Occipital lobe (tissue), 2 donors: ENCODE data around the gene FOXN1. TPM values are rescaled to one million over a fixed set of nuclear protein-coding genes. Genes with fewer than 3 reads are reported as not detected.
"Not testable (repeated sequence)": the region's sequence is repeated elsewhere in the genome, so short reads cannot be mapped to it uniquely, and the experiment has no call there.

ENCODE experiments used
- DNase-seq: peaks from one replicate; lab custom pipeline; 2025; lab: John Stamatoyannopoulos, UW
- total RNA-seq: library from RNA; depleted of rRNA; stranded (reverse); fragments of >200 nt; gene quantifications from one replicate; pipeline ENCODE4 v1.2.3, GENCODE V29; 2014

The FOXN1 gene
- total RNA-seq = not detected

GRCh38 chr17:28505986-28506665 lies at the start of gene FOXN1:
TSS of gene FOXN1 (plus strand) at chr17:28506348. CDS start at chr17:28523970, 17,622 bp downstream.
- DNase-seq = no peak

- DNase-seq = no peak
Observed at GRCh38 chr17:28457890-28458289, 48.3 kb upstream of the FOXN1 start.

GRCh38 chr17:28458881-28459280 lies 47.3 kb upstream of the FOXN1 start:
- DNase-seq = not testable (repeated sequence)

GRCh38 chr17:28460901-28461300 lies 45.2 kb upstream of the FOXN1 start:
- DNase-seq = no peak

- no peak for DNase-seq
Observed at GRCh38 chr17:28466001-28466400, 40.1 kb upstream of the FOXN1 start.

GRCh38 chr17:28466521-28467048 lies 39.6 kb upstream of the FOXN1 start:
- DNase-seq = no peak

GRCh38 chr17:28467456-28468025 lies 38.6 kb upstream of the FOXN1 start:
- DNase-seq = no peak

GRCh38 chr17:28468033-28468735 lies 38.0 kb upstream of the FOXN1 start:
- not testable (repeated sequence) for DNase-seq

GRCh38 chr17:28468781-28469180 lies 37.4 kb upstream of the FOXN1 start:
- no peak for DNase-seq

GRCh38 chr17:28469376-28469775 lies 36.8 kb upstream of the FOXN1 start:
- no peak for DNase-seq

GRCh38 chr17:28470266-28470913 lies 35.8 kb upstream of the FOXN1 start:
- no peak for DNase-seq

- no peak for DNase-seq
Observed at GRCh38 chr17:28470914-28471366, 35.2 kb upstream of the FOXN1 start.

- DNase-seq = no peak
Observed at GRCh38 chr17:28471531-28472342, 34.4 kb upstream of the FOXN1 start.

GRCh38 chr17:28472871-28473497 lies 33.2 kb upstream of the FOXN1 start:
- no peak for DNase-seq

- no peak for DNase-seq
Observed at GRCh38 chr17:28473542-28473941, 32.6 kb upstream of the FOXN1 start, which contains the start of gene SLC13A2. TSS of gene SLC13A2 (plus strand) at chr17:28473644. CDS start at chr17:28473713, 69 bp downstream.

GRCh38 chr17:28474111-28474531 lies 32.0 kb upstream of the FOXN1 start:
- DNase-seq = no peak

- no peak for DNase-seq
Observed at GRCh38 chr17:28475151-28475900, 30.8 kb upstream of the FOXN1 start.

GRCh38 chr17:28476076-28476865 lies 29.9 kb upstream of the FOXN1 start:
- DNase-seq = no peak

- DNase-seq = no peak
Observed at GRCh38 chr17:28477928-28478327, 28.2 kb upstream of the FOXN1 start.
